Camera-type eye (tissue), 1 donor: ENCODE results near the gene FAM76A. TPM values are rescaled to one million over a fixed set of nuclear protein-coding genes. Genes with fewer than 3 reads are reported as not detected.

Experiments
- total RNA-seq: library from RNA; depleted of rRNA; stranded (reverse); fragments of >200 nt; gene quantifications from one replicate; pipeline ENCODE4 v1.2.3, GENCODE V29; 2014

Gene FAM76A
- 17.7 TPM for total RNA-seq

GRCh38 chr1:27725374-27726172 lies at the start of gene FAM76A:
TSS of gene FAM76A (plus strand) at chr1:27725961. CDS start at chr1:27726081, 120 bp downstream.

GRCh38 chr1:27772932-27773825 lies 47.4 kb downstream of the FAM76A start, which contains the start of gene STX12:
TSS of gene STX12 (plus strand) at chr1:27773219. CDS start at chr1:27773308, 89 bp downstream.

Other genes with a start within 250 kb of the FAM76A start
- gene WASF2, start 235.8 kb upstream of the FAM76A start, total RNA-seq, result 34.2 TPM
- 38.8 TPM for gene AHDC1, start 121.8 kb upstream of the FAM76A start, total RNA-seq
- gene FGR, start 90.8 kb upstream of the FAM76A start, total RNA-seq, result 3.7 TPM
- gene IFI6, start 53.8 kb upstream of the FAM76A start, total RNA-seq, result 28.0 TPM
- 66.6 TPM for gene STX12, start 47.3 kb downstream of the FAM76A start, total RNA-seq
- gene PPP1R8, start 104.8 kb downstream of the FAM76A start, total RNA-seq, result 48.7 TPM
- gene THEMIS2, start 146.6 kb downstream of the FAM76A start, total RNA-seq, result 8.9 TPM
- gene RPA2, start 188.6 kb downstream of the FAM76A start, total RNA-seq, result 50.9 TPM
- gene SMPDL3B, start 209.0 kb downstream of the FAM76A start, total RNA-seq, result 3.0 TPM
- 3.9 TPM for gene XKR8, start 234.0 kb downstream of the FAM76A start, total RNA-seq